ENCODE measurements around the gene C13orf42. TPM values are rescaled to one million over a fixed set of nuclear protein-coding genes. Genes with fewer than 3 reads are reported as not detected.
"Not testable (repeated sequence)": the region's sequence is repeated elsewhere in the genome, so short reads cannot be mapped to it uniquely, and the experiment has no call there.

The C13orf42 gene
- total RNA-seq, 4 donors from 2014 or later, result 0.10 TPM; not detected in 3

- TF ChIP-seq POLR2A (IDR thresholded peaks at IDR 0.05), result no peak
- TF ChIP-seq, protein P1, sequence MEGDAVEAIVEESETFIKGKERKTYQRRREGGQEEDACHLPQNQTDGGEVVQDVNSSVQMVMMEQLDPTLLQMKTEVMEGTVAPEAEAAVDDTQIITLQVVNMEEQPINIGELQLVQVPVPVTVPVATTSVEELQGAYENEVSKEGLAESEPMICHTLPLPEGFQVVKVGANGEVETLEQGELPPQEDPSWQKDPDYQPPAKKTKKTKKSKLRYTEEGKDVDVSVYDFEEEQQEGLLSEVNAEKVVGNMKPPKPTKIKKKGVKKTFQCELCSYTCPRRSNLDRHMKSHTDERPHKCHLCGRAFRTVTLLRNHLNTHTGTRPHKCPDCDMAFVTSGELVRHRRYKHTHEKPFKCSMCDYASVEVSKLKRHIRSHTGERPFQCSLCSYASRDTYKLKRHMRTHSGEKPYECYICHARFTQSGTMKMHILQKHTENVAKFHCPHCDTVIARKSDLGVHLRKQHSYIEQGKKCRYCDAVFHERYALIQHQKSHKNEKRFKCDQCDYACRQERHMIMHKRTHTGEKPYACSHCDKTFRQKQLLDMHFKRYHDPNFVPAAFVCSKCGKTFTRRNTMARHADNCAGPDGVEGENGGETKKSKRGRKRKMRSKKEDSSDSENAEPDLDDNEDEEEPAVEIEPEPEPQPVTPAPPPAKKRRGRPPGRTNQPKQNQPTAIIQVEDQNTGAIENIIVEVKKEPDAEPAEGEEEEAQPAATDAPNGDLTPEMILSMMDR (IDR thresholded peaks at IDR 0.05), result no peak
- no peak overlapping the region for H3K4me3 ChIP-seq (ENCODE audit: low read depth, poor library complexity, severe bottlenecking)
- 78 to 81% methylated on average over 8 of the region's 8 CpGs for WGBS, 2 donors
- DNase-seq (ENCODE audit: low spot score in 2 of 2), result no peak
- intact Hi-C loops (cut with DNase I; ENCODE audit: low total_unique reads), result no loop called here
These were observed 23.8 kb upstream of the C13orf42 start for GRCh38 chr13:51134763-51135365.

- TF ChIP-seq POLR2A (IDR thresholded peaks at IDR 0.05), result no peak
- TF ChIP-seq, protein P1 (IDR thresholded peaks at IDR 0.05), result no peak
- intact Hi-C loops (cut with DNase I; ENCODE audit: low total_unique reads), result no loop called here
- WGBS, 2 donors, result 91 to 93% methylated on average over 1 of the region's 1 CpG
- H3K4me3 ChIP-seq (ENCODE audit: low read depth, poor library complexity, severe bottlenecking), result no peak overlapping the region
- no peak for DNase-seq (ENCODE audit: low spot score in 2 of 2)
These were observed 19.3 kb upstream of the C13orf42 start for GRCh38 chr13:51130348-51130747.

DNA sequence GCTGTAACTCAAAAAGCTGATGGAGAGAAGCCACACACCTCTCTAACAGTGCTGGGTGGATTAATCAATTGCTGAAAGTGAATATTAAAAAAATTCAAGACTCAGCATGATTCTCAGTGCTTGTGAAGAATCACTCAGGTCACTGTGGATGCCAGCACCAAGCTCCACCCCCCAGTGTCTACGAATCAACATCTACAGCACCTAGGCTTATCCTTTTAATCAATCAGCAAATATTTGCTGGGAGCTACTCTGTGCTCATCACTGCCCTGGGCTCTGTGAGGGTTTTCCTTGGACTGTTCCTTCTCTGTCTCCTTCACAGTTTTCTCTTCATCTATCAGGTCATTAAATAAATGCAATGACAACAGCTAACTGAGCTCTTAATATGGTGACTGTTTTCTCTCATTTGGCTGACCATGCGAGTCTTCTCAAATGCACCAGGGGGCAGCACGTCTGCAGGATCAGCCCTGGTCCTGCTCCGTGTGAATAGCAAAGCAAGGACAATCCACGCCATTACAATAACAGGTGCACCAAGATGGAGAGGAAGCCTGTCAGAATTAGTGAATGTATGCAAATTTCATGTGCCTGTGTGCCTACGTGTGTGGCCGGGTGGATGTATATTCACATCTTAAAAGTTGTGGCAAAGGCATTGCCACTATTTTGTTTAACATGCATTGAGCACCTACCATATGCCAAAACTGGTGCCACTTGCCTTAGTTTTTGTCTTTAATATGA is 14.6 kb upstream of the C13orf42 start:
- no peak overlapping the region for H3K4me3 ChIP-seq (ENCODE audit: low read depth, poor library complexity, severe bottlenecking)
- peak in 1 of 2 donors; percentile 20 for DNase-seq (ENCODE audit: low spot score in 2 of 2)
- TF ChIP-seq POLR2A (IDR thresholded peaks at IDR 0.05), result no peak
- intact Hi-C loops (cut with DNase I; ENCODE audit: low total_unique reads), result no loop called here
- 21% methylated on average over 7 of the region's 7 CpGs for WGBS, 2 donors

- H3K4me3 ChIP-seq (ENCODE audit: low read depth, poor library complexity, severe bottlenecking), result no peak overlapping the region
- DNase-seq (ENCODE audit: low spot score in 2 of 2), result no peak
- intact Hi-C loops (cut with DNase I; ENCODE audit: low total_unique reads), result no loop called here
- TF ChIP-seq, protein P1 (IDR thresholded peaks at IDR 0.05), result no peak
- no peak for TF ChIP-seq POLR2A (IDR thresholded peaks at IDR 0.05)
- 31 to 38% methylated on average over 6 of the region's 6 CpGs for WGBS, 2 donors
These were observed 11.9 kb upstream of the C13orf42 start for GRCh38 chr13:51122868-51123566.

DNA sequence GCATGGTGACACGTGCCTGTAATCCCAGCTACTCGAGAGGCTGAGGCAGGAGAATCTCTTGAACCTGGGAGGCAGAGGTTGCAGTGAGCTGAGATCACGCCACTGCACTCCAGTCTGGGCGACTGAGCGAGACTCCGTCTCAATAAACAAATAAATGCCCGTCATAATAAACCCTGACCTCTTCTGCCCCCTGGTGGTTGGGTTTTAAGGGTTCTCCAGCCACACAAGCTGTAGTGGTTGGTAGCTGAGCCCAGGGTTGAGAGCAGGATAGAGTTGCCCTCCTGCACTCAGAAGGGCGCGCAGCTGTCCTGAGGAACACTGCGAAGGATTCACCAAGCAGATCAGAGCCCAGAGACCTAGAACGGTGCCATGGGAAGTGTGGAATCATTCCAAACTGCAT is 9.8 kb upstream of the C13orf42 start:
- intact Hi-C loops (cut with DNase I; ENCODE audit: low total_unique reads); H3K4me3 ChIP-seq (ENCODE audit: low read depth, poor library complexity, severe bottlenecking); DNase-seq (ENCODE audit: low spot score in 2 of 2): not testable (repeated sequence)
- 78 to 82% methylated on average over 11 of the region's 11 CpGs for WGBS, 2 donors

DNA sequence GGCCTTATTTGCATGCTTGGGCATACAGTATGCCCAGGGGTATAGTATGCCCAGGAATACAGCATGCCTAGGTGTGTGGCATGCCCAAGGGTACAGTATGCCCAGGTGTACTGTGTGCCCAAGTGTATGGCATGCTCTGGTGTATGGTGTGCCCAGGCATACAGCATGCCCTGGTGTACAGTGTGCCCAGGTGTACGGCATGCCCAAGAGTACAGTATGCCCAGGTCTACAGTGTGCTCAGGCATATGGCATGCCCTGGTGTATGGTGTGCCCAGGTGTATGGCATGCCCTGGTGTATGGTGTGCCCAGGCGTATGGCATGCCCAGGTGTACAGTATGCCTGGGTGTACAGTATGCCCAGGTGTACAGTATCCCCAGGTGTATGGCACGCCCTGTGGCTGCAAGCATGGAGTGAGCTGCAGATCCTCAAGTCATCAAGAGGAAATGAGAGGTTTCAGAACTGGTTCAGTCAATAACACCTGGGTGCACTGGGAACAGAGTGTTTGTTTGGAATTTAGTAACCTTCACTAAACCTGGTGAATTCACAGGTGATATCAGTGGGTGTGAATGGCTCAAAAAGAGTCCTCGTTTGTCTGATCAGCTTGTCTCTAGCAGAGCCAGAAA is 7.8 kb upstream of the C13orf42 start:
- intact Hi-C loops (cut with DNase I; ENCODE audit: low total_unique reads), result no loop called here
- DNase-seq (ENCODE audit: low spot score in 2 of 2), result no peak
- TF ChIP-seq POLR2A (IDR thresholded peaks at IDR 0.05), result no peak
- TF ChIP-seq, protein P1 (IDR thresholded peaks at IDR 0.05), result no peak
- no peak overlapping the region for H3K4me3 ChIP-seq (ENCODE audit: low read depth, poor library complexity, severe bottlenecking)
- WGBS, 2 donors, result 76 to 85% methylated on average over 4 of the region's 4 CpGs
